ENCODE measurements around the gene ZFYVE26.

Gene ZFYVE26

DNA sequence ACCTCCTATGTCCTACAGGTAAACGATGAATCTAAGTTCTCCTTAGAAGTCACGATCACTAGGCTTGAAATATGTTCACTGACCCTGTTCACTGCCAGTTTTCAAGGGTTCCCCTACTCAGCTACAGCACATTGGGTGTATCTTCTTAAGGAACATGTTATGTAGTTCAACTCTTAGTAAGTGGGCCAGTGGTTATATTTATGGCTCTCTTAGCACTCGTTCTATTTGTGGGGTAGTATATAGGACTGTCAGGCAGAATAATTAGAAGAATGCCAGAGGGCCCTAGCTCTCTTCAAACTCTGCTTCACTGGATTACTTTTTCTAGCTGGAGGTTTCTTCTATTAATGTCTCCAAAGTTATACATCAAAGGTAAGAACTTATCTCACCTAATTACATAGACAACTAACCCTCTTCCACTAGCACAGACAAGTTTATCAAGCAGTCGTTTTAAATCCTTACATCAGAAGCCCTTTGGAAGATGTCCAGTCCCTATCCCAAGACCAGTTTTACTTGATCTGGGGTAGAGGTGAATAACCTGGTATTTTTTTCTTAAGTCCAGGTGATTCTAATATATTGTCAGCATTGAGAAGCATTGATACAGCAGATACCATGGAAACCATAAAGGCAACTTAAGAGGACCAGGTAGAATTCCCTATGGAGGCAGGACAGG lies 39.6 kb downstream of the ZFYVE26 start:
- TF ChIP-seq, protein P1, sequence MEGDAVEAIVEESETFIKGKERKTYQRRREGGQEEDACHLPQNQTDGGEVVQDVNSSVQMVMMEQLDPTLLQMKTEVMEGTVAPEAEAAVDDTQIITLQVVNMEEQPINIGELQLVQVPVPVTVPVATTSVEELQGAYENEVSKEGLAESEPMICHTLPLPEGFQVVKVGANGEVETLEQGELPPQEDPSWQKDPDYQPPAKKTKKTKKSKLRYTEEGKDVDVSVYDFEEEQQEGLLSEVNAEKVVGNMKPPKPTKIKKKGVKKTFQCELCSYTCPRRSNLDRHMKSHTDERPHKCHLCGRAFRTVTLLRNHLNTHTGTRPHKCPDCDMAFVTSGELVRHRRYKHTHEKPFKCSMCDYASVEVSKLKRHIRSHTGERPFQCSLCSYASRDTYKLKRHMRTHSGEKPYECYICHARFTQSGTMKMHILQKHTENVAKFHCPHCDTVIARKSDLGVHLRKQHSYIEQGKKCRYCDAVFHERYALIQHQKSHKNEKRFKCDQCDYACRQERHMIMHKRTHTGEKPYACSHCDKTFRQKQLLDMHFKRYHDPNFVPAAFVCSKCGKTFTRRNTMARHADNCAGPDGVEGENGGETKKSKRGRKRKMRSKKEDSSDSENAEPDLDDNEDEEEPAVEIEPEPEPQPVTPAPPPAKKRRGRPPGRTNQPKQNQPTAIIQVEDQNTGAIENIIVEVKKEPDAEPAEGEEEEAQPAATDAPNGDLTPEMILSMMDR (IDR thresholded peaks at IDR 0.05): no peak

DNA sequence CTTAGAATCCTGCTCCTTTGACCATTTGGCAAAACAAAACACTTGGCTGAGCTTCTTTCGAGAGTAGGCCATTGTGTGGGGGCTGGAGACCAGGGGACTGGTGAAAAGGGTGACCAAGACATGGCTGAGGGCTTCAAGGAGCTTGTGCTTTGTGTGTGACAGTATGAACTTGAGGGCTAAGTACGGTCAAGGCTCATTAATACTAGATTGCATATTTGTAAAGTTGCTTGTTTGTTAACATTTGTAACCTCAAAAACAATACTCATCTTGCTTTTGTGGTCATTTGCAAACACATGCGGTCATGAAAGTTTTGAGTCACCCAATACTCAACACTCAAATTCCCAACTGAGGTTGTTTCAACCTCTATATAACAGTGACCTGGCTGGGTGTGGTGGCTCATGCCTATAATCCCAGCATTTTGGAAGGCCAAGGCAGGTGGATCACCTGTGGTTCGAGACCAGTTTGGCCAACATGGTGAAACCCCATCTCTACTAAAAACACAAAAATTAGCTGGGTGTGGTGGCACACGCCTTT lies 42.5 kb downstream of the ZFYVE26 start:
- TF ChIP-seq, protein P1 (IDR thresholded peaks at IDR 0.05): no peak

DNA sequence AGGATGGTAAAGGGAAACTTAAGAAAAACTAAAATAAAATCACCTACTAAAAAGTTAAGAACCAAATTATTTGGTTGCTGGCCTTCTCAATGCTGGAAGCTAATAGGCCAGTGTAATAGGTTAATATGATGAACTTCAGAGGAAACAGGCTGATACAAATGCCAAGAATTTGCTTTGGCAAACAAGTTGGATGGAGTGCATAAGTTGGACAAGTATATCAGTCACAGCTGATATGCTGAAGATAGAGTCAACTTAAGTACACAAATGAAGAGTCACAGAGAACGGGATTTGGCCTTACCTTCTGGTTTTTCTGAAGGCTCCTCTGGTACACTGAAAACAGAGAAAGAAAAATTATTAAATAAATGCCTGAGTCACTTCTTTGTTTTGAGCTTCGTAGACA lies 48.2 kb downstream of the ZFYVE26 start:
- TF ChIP-seq, protein P1 (IDR thresholded peaks at IDR 0.05): no peak

DNA sequence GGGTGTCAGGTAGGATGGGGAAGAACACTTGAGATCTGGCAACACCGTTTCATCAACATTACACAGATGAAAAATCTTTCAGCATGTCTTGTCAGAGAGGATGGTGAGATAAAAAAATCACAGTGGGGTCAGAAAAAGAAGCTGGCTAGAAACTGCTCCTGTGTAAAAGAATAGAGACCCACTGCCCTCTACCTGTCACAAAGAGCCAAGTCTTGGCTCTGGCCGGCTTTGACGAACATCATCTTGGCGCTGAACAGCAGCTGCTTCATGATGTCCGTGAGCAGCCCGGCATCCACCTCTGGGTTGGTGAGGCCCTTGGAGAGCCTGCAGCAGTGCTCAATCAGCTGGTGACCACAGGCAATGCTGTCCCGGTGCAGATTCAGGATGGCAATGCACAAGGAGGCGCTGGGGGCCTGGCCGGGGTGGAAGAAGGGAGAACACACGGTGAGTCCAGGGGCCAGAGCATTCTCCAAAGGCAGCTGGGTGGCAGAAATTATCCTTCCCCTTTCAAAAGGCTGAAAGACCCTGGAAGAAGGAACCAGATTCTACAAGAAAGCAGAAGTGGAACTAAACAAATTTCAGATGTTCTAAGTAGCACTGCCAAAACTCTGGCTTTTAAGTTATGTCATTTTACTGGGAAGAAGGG lies 50.2 kb downstream of the ZFYVE26 start:
- TF ChIP-seq, protein P1 (IDR thresholded peaks at IDR 0.05): no peak

DNA sequence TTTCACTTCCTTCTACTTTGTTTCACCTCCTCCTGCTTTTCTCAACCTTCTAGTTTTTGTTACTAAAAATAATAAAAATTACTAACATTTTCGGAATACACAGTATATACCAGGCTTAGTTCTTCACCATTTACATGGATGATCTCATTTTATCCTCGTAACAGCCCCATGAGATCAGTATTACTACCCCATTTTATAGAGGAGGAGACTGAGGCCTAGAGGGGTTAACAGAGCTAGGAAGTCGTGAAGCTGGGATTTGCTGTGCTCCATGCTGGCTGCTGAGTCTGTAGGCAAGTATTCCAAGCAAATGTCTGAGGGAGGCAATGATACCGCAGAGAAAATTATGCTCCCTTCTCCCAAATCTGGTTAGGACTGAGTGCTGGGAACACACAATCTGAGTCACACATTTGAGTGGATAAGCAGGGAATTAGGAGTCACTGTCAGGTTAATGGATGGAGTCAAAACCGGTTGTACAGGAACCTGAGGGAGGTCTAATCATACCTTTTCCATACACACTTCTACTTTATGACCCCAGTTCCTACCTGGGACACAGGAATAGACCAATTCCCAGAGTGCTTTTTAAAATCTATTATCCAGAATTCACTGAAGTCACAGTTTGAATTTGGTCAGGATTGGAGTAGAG lies 51.1 kb downstream of the ZFYVE26 start:
- TF ChIP-seq, protein P1 (IDR thresholded peaks at IDR 0.05): no peak

DNA sequence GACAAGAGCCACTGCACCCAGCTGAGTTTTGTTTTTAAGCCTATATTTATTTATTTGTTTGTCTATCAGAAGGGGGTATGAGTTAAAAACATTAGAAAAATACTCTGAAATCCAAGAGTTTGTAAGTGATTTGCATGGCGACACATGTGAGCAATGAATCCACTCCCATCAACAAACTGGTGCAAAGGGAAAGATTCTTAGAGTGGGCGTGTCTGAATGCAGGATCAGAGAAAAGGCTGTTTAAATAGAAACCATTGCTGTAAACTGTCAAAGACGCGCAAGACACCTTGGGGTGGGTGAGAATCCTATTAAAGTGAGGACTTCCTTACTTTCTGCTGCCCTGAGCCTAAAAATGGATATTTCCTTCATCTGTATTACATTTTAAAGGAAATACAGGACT lies 51.9 kb downstream of the ZFYVE26 start:
- TF ChIP-seq, protein P1 (IDR thresholded peaks at IDR 0.05): no peak

DNA sequence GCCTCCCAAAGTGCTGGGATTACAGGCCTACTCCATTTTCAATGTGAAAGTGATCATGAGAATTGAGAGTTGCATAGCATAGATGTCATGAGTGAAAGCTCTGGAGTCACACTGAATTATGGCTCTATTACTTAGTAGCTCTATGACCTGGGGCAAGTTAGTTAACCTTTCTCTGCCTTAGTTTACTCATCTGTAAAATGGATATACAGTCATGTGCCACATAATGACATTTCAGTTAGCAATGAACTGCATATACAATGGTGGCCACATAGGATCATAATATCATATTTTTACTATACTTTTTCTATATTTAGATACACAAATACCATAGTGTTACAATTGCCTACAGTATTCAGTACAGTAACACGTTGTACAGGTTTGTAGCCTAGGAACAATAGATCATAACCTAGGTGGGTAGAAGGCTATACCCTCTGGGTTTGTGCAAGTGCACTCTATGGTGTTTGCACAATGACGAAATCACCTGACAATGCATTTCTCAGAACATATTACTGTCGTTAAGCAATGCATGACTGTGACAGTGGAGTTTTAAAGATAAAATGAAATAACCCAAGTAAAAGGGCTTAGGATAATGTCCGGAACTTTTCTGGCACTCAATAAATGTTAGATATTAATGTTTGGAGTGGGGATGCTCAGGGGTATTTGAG lies 53.1 kb downstream of the ZFYVE26 start:
- TF ChIP-seq, protein P1 (IDR thresholded peaks at IDR 0.05): no peak

Measured in LNCAP (cell line).